ENCODE results near the gene MYRIP. TPM values are rescaled to one million over a fixed set of nuclear protein-coding genes. Genes with fewer than 3 reads are reported as not detected.

The MYRIP gene
- total and polyA plus RNA-seq, 2 experiments from 2014 or later, result 0.36 to 0.60 TPM

DNA sequence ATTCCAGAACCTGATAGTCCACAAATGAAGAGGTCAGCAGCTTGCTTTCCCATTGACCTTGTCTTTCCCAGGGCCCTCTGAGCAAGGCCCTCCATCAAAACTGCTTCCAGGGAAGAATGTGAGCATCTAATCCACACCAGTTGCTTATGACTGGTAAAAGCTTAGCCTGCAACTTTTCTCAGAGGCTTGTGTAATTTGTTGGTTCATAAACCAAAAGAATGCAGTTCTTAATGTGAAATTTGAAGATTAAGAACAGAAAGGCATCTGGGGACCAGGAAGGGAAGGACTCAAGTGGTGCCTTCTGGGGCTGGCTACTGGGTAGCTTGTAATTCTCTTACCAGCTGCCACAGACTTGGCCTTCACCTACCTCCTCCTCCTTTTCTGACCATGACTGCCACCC, 439.2 kb downstream of the MYRIP start:
- Histone ChIP-seq H3K9me3 (ENCODE audit: low read depth) (no peaks in the 10 kb centered on the region), H3K4me1 (ENCODE audit: low read depth) (no peaks in the 10 kb centered on the region), H3K27me3 (no peaks in the 10 kb centered on the region), H3K4me3 (no peak overlapping the region), H3K27ac (no peak overlapping the region), H3K36me3 (no peaks in the 10 kb centered on the region)
- DNase-seq (ENCODE audit: low read depth in 1 of 2, low spot score in 1 of 2), result no peak
- TF ChIP-seq CTCF (IDR thresholded peaks at IDR 0.05; ENCODE audit: low read depth, low read length), result no peak

GRCh38 chr3:40249168-40249567, 439.8 kb downstream of the MYRIP start:
- Histone ChIP-seq H3K4me1 (ENCODE audit: low read depth) (no peaks in the 10 kb centered on the region), H3K27me3 (no peaks in the 10 kb centered on the region), H3K9me3 (ENCODE audit: low read depth) (no peaks in the 10 kb centered on the region), H3K36me3 (no peaks in the 10 kb centered on the region), H3K27ac (no peak overlapping the region), H3K4me3 (no peak overlapping the region)
- DNase-seq (ENCODE audit: low read depth in 1 of 2, low spot score in 1 of 2), result no peak
- no peak for TF ChIP-seq CTCF (IDR thresholded peaks at IDR 0.05; ENCODE audit: low read depth, low read length)

GRCh38 chr3:40254491-40254890, 445.1 kb downstream of the MYRIP start:
- TF ChIP-seq CTCF (IDR thresholded peaks at IDR 0.05; ENCODE audit: low read depth, low read length), result no peak
- H3K4me3 ChIP-seq, result no peak overlapping the region
- no peak overlapping the region for H3K27ac ChIP-seq
- no peaks in the 10 kb centered on the region for H3K4me1 ChIP-seq (ENCODE audit: low read depth)
- no peak for DNase-seq (ENCODE audit: low read depth in 1 of 2, low spot score in 1 of 2)
- H3K9me3 ChIP-seq (ENCODE audit: low read depth), result no peaks in the 10 kb centered on the region
- H3K27me3 ChIP-seq, result no peaks in the 10 kb centered on the region
- no peaks in the 10 kb centered on the region for H3K36me3 ChIP-seq

DNA sequence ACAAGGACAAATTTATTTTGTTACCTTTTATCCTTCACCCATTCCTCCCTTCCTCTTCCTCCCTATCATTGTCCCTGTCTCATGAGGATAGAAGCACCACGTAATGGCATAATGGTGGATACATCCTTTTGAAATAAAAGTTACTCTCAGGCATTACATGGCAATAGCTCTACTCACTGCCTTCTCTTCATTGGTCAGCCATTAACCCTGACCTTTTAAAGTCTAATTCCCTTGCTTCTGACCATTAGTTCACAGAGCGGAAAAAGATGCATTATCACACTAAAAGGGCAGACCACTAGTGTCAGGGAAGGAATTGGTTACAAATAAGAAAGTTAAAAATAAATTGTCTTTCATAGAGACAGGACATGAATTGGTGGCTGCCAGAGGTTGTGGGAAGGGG, 445.5 kb downstream of the MYRIP start:
- Histone ChIP-seq H3K36me3 (no peaks in the 10 kb centered on the region), H3K4me1 (ENCODE audit: low read depth) (no peaks in the 10 kb centered on the region), H3K9me3 (ENCODE audit: low read depth) (no peaks in the 10 kb centered on the region), H3K27me3 (no peaks in the 10 kb centered on the region), H3K27ac (no peak overlapping the region), H3K4me3 (no peak overlapping the region)
- no peak for TF ChIP-seq CTCF (IDR thresholded peaks at IDR 0.05; ENCODE audit: low read depth, low read length)
- DNase-seq (ENCODE audit: low read depth in 1 of 2, low spot score in 1 of 2), result no peak

DNA sequence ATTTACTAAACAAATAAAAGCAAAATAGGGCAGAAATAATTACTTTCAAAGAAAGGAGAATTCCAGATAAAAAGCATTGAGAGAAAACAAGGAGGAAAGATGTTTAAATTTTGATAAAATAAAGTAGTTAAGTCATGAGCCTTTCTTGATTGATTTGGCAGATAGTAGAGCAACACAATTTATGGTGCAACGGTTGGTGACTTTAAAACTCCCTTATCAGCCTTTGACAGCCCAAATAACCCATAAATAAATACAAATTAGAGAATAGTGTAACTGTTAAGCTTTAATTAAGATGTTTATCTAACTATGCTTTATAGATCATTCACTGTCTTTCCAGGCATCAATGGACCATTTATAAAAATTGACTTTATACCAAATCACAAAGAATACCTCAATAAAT, 446.1 kb downstream of the MYRIP start:
- no peaks in the 10 kb centered on the region for H3K9me3 ChIP-seq (ENCODE audit: low read depth)
- H3K4me1 ChIP-seq (ENCODE audit: low read depth), result no peaks in the 10 kb centered on the region
- no peaks in the 10 kb centered on the region for H3K27me3 ChIP-seq
- H3K4me3 ChIP-seq, result no peak overlapping the region
- no peak for DNase-seq (ENCODE audit: low read depth in 1 of 2, low spot score in 1 of 2)
- TF ChIP-seq CTCF (IDR thresholded peaks at IDR 0.05; ENCODE audit: low read depth, low read length), result no peak
- H3K27ac ChIP-seq, result no peak overlapping the region
- H3K36me3 ChIP-seq, result no peaks in the 10 kb centered on the region

DNA sequence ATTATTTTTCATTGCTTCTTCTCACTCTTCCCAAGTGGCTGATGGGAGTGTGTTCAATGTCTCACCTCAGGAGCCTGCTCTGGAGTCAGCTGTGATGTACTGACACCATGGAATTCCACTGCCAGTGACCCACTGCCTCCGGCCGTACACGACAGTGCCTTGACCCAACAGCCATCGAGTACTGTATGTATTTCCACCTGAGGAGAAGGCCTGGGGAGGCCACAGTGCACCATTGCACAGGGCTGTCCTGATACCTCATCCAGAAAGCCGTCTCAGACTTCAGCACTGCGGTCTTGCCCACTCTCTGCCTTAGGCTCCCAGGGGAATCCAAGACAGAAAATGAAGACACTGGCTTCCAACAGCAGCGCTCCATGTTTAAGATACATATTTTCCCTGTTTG, 448.7 kb downstream of the MYRIP start:
- Histone ChIP-seq H3K27me3 (no peaks in the 10 kb centered on the region), H3K36me3 (no peaks in the 10 kb centered on the region), H3K4me1 (ENCODE audit: low read depth) (no peaks in the 10 kb centered on the region), H3K9me3 (ENCODE audit: low read depth) (no peaks in the 10 kb centered on the region), H3K27ac (no peak overlapping the region), H3K4me3 (no peak overlapping the region)
- no peak for DNase-seq (ENCODE audit: low read depth in 1 of 2, low spot score in 1 of 2)
- no peak for TF ChIP-seq CTCF (IDR thresholded peaks at IDR 0.05; ENCODE audit: low read depth, low read length)
